ENCODE results near the gene U2AF2.
"Not testable (repeated sequence)": the region's sequence is repeated elsewhere in the genome, so short reads cannot be mapped to it uniquely, and the experiment has no call there.

U2AF2 gene

DNA sequence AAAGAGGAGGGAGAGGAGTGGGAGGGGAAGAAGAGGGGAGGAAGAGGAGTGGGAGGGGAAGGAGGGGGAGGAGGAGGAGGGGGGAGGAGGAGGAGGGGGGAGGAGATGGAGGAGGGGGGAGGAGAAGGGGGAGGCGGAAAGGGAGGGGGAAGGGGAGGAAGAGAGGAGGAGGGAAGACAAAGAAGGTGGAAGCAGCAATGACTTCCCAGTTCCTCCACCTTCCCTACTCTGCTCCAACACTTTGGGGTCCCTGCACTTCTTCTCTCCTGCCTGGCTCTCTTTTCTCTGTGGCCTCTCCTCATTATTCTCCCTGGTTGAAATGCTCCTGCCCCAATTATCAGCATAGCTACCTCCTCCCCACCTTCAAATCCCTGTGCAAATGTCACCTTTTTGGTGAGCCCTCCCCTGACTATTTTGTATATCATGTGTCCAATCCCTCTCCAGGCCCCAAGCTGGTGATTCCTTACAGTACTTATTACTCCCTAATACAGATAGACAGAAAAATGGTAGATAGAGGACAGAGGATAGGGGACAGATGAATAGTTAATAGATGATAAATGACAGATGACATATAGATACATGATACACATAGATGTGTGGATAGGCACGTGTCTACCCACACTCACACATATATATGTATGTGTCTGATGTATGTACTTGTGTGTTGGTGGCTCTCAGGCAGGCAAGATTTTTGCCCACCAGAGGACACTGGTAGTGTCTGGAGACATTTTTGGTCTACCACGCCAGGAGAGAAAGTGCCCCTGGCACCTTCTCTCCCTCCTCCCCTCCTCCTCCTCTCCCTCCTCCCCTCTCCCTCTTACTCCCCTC is 58.2 kb downstream of the U2AF2 start:
- TF ChIP-seq POLR2A (IDR thresholded peaks at IDR 0.05; ENCODE audit: low read depth, low read length), result no peak
- DNase-seq (ENCODE audit: insufficient read length, low spot score) (no peak), FAIRE-seq (no peak)

- no peak for TF ChIP-seq POLR2A (IDR thresholded peaks at IDR 0.05; ENCODE audit: low read depth, low read length)
- FAIRE-seq, result no peak
- DNase-seq (ENCODE audit: insufficient read length, low spot score), result no peak
Measured at GRCh38 chr19:55716531-55716930, 61.7 kb downstream of the U2AF2 start.

GRCh38 chr19:55717251-55717650 is 62.4 kb downstream of the U2AF2 start:
- DNase-seq (ENCODE audit: insufficient read length, low spot score) (no peak), FAIRE-seq (no peak)
- TF ChIP-seq POLR2A (IDR thresholded peaks at IDR 0.05; ENCODE audit: low read depth, low read length), result no peak

DNA sequence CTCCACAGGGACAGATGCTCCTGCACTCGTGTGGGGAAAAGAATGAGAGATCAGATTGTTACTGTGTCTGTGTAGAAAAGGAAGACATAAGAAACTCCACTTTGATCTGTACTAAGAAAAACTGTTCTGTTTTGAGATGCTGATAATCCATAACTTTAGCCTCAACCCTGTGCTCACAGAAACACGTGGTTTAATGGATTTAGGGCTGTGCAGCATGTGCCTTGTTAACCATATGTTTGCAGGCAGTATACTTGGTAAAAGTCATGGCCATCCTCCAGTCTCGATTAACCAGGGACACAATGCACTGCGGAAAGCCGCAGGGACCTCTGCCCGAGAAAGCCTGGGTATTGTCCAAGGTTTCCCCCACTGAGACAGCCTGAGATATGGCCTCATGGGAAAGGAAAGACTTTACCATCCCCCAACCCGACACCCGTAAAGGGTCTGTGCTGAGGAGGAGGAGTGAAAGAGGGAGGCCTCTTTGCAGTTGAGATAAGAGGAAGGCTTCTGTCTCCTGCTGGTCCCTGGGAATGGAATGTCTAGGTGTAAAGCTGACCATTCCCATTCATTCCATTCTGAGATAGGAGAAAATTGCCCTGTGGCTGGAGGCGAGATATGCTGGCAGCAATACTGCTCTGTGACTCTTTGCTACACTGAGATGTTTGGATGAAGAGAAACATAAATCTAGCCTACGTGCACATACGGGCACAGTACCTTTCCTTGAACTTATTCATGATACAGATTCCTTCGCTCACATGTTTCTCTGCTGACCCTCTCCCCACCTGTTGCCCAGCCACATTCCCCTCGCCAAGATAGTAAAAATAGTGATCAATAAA is 63.3 kb downstream of the U2AF2 start:
- not testable (repeated sequence) for DNase-seq (ENCODE audit: insufficient read length, low spot score); FAIRE-seq

- FAIRE-seq, result no peak
- no peak for TF ChIP-seq POLR2A (IDR thresholded peaks at IDR 0.05; ENCODE audit: low read depth, low read length)
- no peak for DNase-seq (ENCODE audit: insufficient read length, low spot score)
Measured at GRCh38 chr19:55720214-55720746, 65.4 kb downstream of the U2AF2 start.

- FAIRE-seq (no peak), DNase-seq (ENCODE audit: insufficient read length, low spot score) (no peak)
- TF ChIP-seq POLR2A (IDR thresholded peaks at IDR 0.05; ENCODE audit: low read depth, low read length), result no peak
Measured at GRCh38 chr19:55720801-55721200, 66.0 kb downstream of the U2AF2 start.

DNA sequence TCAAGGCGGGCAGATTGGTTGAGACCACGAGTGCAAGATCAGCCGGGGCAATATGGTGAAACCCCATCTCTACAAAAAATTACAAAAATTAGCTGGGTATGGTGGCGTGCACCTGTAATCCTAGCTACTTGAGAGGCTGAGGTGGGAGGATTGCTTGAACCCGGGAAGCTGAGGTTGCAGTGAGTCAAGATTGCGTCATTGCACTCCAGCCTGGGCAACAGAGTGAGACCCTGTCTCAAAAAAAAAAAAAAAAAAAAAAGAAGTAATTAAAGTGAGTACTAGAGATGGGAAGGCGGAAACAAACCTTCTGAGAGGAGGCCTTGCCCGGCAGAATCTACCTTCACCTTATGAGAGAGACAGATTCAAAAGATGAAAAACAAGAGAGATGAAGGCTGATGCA is 68.7 kb downstream of the U2AF2 start:
- DNase-seq (ENCODE audit: insufficient read length, low spot score) (no peak), FAIRE-seq (no peak)
- no peak for TF ChIP-seq POLR2A (IDR thresholded peaks at IDR 0.05; ENCODE audit: low read depth, low read length)
